Upper lobe of left lung (tissue), 6 donors: ENCODE results near the gene LRTM1. TPM values are rescaled to one million over a fixed set of nuclear protein-coding genes. Genes with fewer than 3 reads are reported as not detected.

Experiments used
- ATAC-seq, 2 donors: fragments of 200-7000 bp; cut with Tn5 transposase; one replicate each; pipeline ENCODE4 v1.9.1; 2022; ENCODE audit warnings: mild to moderate bottlenecking in 2 of 2, moderate library complexity in 2 of 2; ENCODE audit not compliant: low FRiP score in 2 of 2
- DNase-seq, 2 donors: peaks; one replicate each; pipeline ENCODE4 v3.0.0-alpha.2; 2019 to 2020
- H3K27ac ChIP-seq, 4 donors: fragments of 200-600 bp; sonication (generic); one replicate each; pipeline ENCODE4 v1.5.1; 2016 to 2019
- H3K27me3 ChIP-seq, 4 donors: fragments of 200-600 bp; sonication (generic); one replicate each; pipeline ENCODE4 v1.5.1; 2017 to 2019
- H3K36me3 ChIP-seq, 4 donors: fragments of 200-600 bp; sonication (generic); one replicate each; pipeline ENCODE4 v1.5.1; 2016 to 2019
- H3K4me1 ChIP-seq, 4 donors: fragments of 200-600 bp; sonication (generic); one replicate each; pipeline ENCODE4 v1.5.1; 2018 to 2019
- H3K4me3 ChIP-seq, 4 donors: fragments of 200-600 bp; sonication (generic); one replicate each; pipeline ENCODE4 v1.5.1; 2017 to 2019; ENCODE audit warnings: mild to moderate bottlenecking in 2 of 4, moderate library complexity in 1 of 4
- H3K9me3 ChIP-seq, 4 donors: fragments of 200-600 bp; sonication (generic); one replicate each; pipeline ENCODE4 v1.5.1; 2018 to 2019
- CTCF ChIP-seq, 6 experiments: fragments of 450-650 bp in 4 of 6; fragments of 200-600 bp in 2 of 6; sonication (generic) in 2 of 6; IDR thresholded peaks; one replicate each; pipeline ENCODE4 v1.5.1; 2016 to 2019; ENCODE audit warnings: antibody characterized with exemption in 6 of 6
- EP300 ChIP-seq, 4 donors: sonication (generic); formaldehyde crosslinking; IDR thresholded peaks; one replicate each; pipeline ENCODE4 v1.5.1; 2017; ENCODE audit warnings: antibody characterized with exemption in 4 of 4, control low read depth in 2 of 4
- POLR2A ChIP-seq, 4 donors: fragments of 450-650 bp; IDR thresholded peaks; one replicate each; pipeline ENCODE4 v1.5.1; 2016 to 2017; ENCODE audit warnings: antibody characterized with exemption in 4 of 4, mild to moderate bottlenecking in 2 of 4
- POLR2AphosphoS5 ChIP-seq, 2 donors: sonication (generic); formaldehyde crosslinking; IDR thresholded peaks; one replicate each; pipeline ENCODE4 v1.5.1; 2017; ENCODE audit warnings: antibody characterized with exemption in 2 of 2
- WGBS, 2 donors: methylation state at CpG; one replicate each; pipeline ENCODE4 v1.1.5; 2017 to 2018; 5-methylcytosine and 5-hydroxymethylcytosine counted together
- total RNA-seq, 6 donors: library from RNA; depleted of rRNA in 4 of 6; stranded (reverse); fragments of >200 nt in 4 of 6; gene quantifications; one replicate each; pipeline versions ENCODE4 v1.1.0 to v1.2.1, GENCODE V29; 2016 to 2021
- donor health status: DM: no; HTN: no; CAD: no; lungs with moderate emphysema.
- donor health status: DM: no; HTN: yes; CAD: no; lungs with severe emphysema.

The LRTM1 gene
- total RNA-seq, 6 donors from 2014 or later, result not detected

DNA sequence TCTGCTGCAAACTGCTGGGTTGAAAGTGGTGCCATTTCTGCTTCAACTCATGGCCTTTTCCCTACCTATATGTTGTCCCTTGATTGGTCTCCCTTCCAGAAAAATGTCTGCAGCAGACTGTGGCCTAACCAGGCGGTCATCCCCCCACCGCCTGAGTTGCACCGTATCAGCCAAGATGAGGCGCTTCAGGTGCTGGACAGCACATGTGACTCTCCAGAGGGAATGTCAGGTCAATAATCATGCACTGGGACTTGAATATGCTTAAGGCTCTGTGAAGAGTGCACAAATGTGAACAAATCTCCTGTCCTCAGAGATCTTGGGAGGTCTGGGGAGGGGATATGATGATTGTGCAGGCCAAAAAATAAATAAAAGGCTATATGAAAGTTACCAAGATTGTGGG, 32.2 kb downstream of the LRTM1 start:
- Histone ChIP-seq H3K36me3 (no peaks in the 10 kb centered on the region), H3K4me1 (peaks cover 4 to 13% (median 8%) of the 10 kb centered on the region in 4 donors), H3K27ac (no peak overlapping the region), H3K9me3 (no peaks in the 10 kb centered on the region), H3K27me3 (no peaks in the 10 kb centered on the region), H3K4me3 (no peak overlapping the region)
- WGBS, 2 donors, result 91 to 97% methylated on average over 4 of the region's 4 CpGs
- TF ChIP-seq EP300 (IDR thresholded peaks at IDR 0.05) (no peak), CTCF (IDR thresholded peaks at IDR 0.05) (no peak), POLR2A (IDR thresholded peaks at IDR 0.05) (no peak), POLR2AphosphoS5 (IDR thresholded peaks at IDR 0.05) (no peak)
- no peak for DNase-seq
- ATAC-seq, result no peak

DNA sequence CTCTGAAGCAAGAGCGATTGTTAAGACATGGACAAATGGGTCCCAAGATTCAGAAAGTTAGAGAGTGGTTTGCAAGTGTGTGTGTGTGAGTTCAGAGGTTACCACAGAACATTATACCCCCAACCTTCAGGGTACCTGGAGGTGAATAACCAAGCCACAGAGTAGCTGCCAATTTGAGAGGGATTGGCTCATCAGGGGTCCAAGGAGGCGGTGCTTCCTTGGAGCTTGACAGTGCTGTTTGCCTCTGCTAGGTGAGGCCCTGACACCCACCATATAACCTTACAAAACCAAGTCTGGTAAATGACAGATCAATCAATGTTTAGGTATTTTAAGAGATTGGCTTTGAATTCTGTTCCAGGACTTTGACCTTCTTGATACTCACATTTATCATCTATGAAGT, 35.7 kb downstream of the LRTM1 start:
- no peak for DNase-seq
- H3K9me3 ChIP-seq, result no peaks in the 10 kb centered on the region
- H3K27ac ChIP-seq, result no peak overlapping the region
- ATAC-seq, result no peak
- TF ChIP-seq CTCF (IDR thresholded peaks at IDR 0.05) (no peak), POLR2AphosphoS5 (IDR thresholded peaks at IDR 0.05) (no peak), EP300 (IDR thresholded peaks at IDR 0.05) (no peak), POLR2A (IDR thresholded peaks at IDR 0.05) (no peak)
- no peak overlapping the region for H3K4me3 ChIP-seq
- H3K27me3 ChIP-seq, result no peaks in the 10 kb centered on the region
- WGBS, 2 donors, result 39 to 90% methylated on average over 2 of the region's 2 CpGs
- peaks cover 4 to 13% (median 8%) of the 10 kb centered on the region in 4 donors for H3K4me1 ChIP-seq
- no peaks in the 10 kb centered on the region for H3K36me3 ChIP-seq

DNA sequence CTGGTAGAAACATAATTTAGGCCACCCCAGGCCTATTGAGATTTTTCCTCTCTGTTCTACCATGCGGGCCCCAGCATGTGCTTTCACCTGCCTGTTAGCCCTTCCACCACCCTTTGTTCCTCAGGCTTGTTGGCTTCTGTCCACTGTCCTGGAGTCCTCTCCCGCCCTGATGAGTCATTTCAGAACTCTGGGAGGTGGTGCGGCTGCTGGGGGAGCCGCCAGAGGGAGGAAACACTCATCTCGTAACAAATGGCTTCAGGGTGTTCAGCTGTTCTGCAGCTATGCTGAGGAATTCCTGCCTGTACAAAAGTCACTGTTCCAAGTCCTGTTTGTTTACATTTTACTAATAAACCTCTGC, 36.3 kb downstream of the LRTM1 start:
- Histone ChIP-seq H3K36me3 (no peaks in the 10 kb centered on the region), H3K4me3 (no peak overlapping the region), H3K27me3 (no peaks in the 10 kb centered on the region), H3K4me1 (peaks cover 4 to 13% (median 8%) of the 10 kb centered on the region in 4 donors), H3K9me3 (no peaks in the 10 kb centered on the region), H3K27ac (peak overlapping the region in 3 of 4 donors; percentile 31 to 33 (median 33))
- DNase-seq (peak; percentile 12 to 84), ATAC-seq (peak; percentile 90 to 96)
- peak in 4 of 6 experiments; percentile 26 to 72 (median 52) for TF ChIP-seq CTCF (IDR thresholded peaks at IDR 0.05)
- TF ChIP-seq POLR2A (IDR thresholded peaks at IDR 0.05), result no peak
- peak in 1 of 2 donors; percentile 37 for TF ChIP-seq POLR2AphosphoS5 (IDR thresholded peaks at IDR 0.05)
- WGBS, 2 donors, result 10 to 19% methylated on average over 5 of the region's 5 CpGs

DNA sequence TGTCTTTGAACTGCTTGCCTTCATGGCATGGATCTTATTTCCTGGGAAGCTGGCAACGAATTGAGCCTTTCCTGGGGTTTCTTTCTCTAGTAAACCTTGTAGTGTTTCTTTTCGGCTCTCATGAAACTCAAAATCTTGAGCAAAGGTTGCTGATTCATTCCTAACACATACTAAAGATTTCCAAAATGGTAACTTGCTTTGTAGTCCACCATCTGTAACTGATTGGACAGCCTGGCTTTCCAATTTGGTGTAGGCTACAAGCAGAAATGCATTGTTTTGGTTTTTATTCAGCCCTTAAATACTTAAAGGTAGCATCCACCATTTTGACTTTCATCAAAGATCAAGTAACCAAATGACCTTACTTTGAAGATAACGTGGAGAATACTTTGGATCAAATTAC, 38.1 kb downstream of the LRTM1 start:
- no peak overlapping the region for H3K4me3 ChIP-seq
- ATAC-seq, result no peak
- 85 to 88% methylated on average over 3 of the region's 3 CpGs for WGBS, 2 donors

More for the DNA sequence above, 38.1 kb downstream of the LRTM1 start:
- Histone ChIP-seq H3K27ac (no peak overlapping the region), H3K36me3 (no peaks in the 10 kb centered on the region), H3K27me3 (no peaks in the 10 kb centered on the region), H3K4me1 (peaks cover 4 to 13% (median 8%) of the 10 kb centered on the region in 4 donors), H3K9me3 (no peaks in the 10 kb centered on the region)
- TF ChIP-seq EP300 (IDR thresholded peaks at IDR 0.05), result no peak
- no peak for TF ChIP-seq CTCF (IDR thresholded peaks at IDR 0.05)
- TF ChIP-seq POLR2A (IDR thresholded peaks at IDR 0.05), result no peak
- no peak for TF ChIP-seq POLR2AphosphoS5 (IDR thresholded peaks at IDR 0.05)
- no peak for DNase-seq
